HepG2 (cell line): ENCODE results near the gene SRP9. TPM values are rescaled to one million over a fixed set of nuclear protein-coding genes. Genes with fewer than 3 reads are reported as not detected.

Source experiments
- DPF2 ChIP-seq: sonication (generic); formaldehyde crosslinking; IDR thresholded peaks from 2 replicates; pipeline ENCODE4 v1.4.0; 2020; ENCODE audit warnings: mild to moderate bottlenecking, low read depth, missing genetic modification reagents, borderline replicate concordance
- GTF3A ChIP-seq: sonication (generic); formaldehyde crosslinking; conservative IDR thresholded peaks from 2 replicates; pipeline ENCODE4 v1.4.0; 2020; ENCODE audit warnings: mild to moderate bottlenecking, missing genetic modification reagents
- KDM6A ChIP-seq: IDR thresholded peaks from 2 replicates; pipeline ENCODE4 v1.6.1; 2016; ENCODE audit warnings: low read depth
- PAWR ChIP-seq: sonication (generic); formaldehyde crosslinking; IDR thresholded peaks from 2 replicates; pipeline ENCODE4 v1.4.0; 2020; ENCODE audit warnings: missing genetic modification reagents, mild to moderate bottlenecking, borderline replicate concordance
- SOX13 ChIP-seq, 3 experiments: fragments of 450-650 bp in 1 of 3; sonication (generic) in 1 of 3; formaldehyde crosslinking in 1 of 3; IDR thresholded peaks in 2 of 3; conservative IDR thresholded peaks in 1 of 3; 2 replicates each; pipeline versions ENCODE4 v1.5.0 to v1.6.1; 2016 to 2020; ENCODE audit warnings: antibody characterized with exemption in 1 of 3, mild to moderate bottlenecking in 1 of 3, missing compliant biosample characterization in 1 of 3, missing genetic modification reagents in 1 of 3, moderate library complexity in 1 of 3
- ZBTB3 ChIP-seq: sonication (generic); formaldehyde crosslinking; IDR thresholded peaks from 2 replicates; pipeline ENCODE4 v1.4.0; 2020; ENCODE audit warnings: low read depth, mild to moderate bottlenecking, moderate library complexity, missing genetic modification reagents, borderline replicate concordance
- ZNF614 ChIP-seq: IDR thresholded peaks from 2 replicates; pipeline ENCODE4 v1.6.1; 2018; ENCODE audit warnings: missing biosample characterization, missing genetic modification reagents, inconsistent platforms, borderline replicate concordance
- ZNF772 ChIP-seq: sonication (generic); formaldehyde crosslinking; IDR thresholded peaks from 2 replicates; pipeline ENCODE4 v1.5.0; 2020; ENCODE audit warnings: mild to moderate bottlenecking, missing genetic modification reagents
- polyA plus RNA-seq, 8 experiments: library from polyadenylated mRNA; depleted of rRNA in 3 of 8; stranded (reverse) in 7 of 8; unstranded in 1 of 8; fragments of >200 nt; fragmentation: Illumina TruSeq in 4 of 8; extraction: Trizol in 4 of 8; gene quantifications; 2 replicates each; pipeline versions ENCODE4 v1.2.1 to v1.2.3, GENCODE V29; 2011 to 2016; ENCODE audit warnings: low read depth in 4 of 8, missing spikeins in 1 of 8, mixed read lengths in 1 of 8; ENCODE audit not compliant: insufficient read depth in 1 of 8
- total RNA-seq, 5 experiments: library from RNA; depleted of rRNA; stranded (reverse); fragments of >200 nt; fragmentation: Illumina TruSeq; extraction: Trizol; gene quantifications; 2 replicates each; pipeline ENCODE4 v1.2.3, GENCODE V29; 2016; ENCODE audit warnings: low read depth in 1 of 5
- TF ChIP-seq, protein P1 (sequence below), 2 experiments: IDR thresholded peaks; 2 replicates each; pipeline ENCODE4 v1.6.1; 2011 to 2012; ENCODE audit warnings: low read length in 2 of 2, borderline replicate concordance in 1 of 2, low read depth in 1 of 2, mild to moderate bottlenecking in 1 of 2, moderate library complexity in 1 of 2
- TF ChIP-seq, protein P2 (sequence below): sonication (generic); formaldehyde crosslinking; IDR thresholded peaks from 2 replicates; pipeline ENCODE4 v1.5.0; 2020; ENCODE audit warnings: missing genetic modification reagents

SRP9 gene
- total and polyA plus RNA-seq, 2 of the 13 experiments (the other 11 are each of a cell fraction or from before 2014, with no cell fraction given): 251 to 307 TPM

DNA sequence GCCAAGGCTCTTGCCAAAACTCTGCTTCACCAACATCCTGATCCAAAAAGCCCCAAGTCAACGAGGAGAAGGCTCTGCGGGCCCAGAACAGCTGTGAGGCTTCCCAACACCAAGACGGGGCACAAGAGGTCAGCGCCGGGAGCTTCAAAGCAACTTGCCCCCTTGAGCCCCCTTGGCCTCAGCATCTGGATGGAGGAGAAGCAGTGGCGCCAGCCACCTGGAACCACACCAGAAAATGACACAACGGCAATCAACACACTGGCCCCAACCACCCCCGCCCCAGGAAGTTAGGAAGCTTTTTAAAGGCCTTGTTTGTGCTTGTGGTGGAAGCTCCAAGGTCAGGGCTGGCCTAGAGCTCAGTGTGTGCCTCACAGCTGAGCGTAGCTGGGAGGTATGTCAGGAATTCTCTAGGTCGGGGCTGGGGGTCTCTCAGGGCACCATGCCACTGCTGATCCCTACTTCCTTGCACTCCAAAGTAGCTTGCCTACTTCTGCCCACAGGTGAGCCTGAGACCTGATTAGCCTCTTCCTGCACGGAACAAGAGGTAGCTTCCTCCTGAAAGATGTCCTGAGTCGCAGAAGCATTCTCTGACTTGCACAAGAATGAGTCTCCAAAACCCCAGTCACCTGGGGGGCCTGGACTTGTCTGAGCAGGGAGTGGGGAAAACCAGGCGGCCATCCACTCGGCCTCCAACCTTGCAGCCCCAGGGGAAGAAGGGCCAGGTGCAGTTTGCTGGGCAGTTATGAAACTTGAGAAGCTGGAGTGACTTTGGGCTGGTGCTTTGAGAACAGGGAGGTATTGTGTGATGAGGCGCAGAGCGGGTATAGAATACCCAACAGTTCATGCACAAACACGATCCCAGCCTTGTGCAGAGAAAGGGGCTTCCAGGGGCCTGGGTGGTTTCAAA lies 9.7 kb upstream of the SRP9 start (continued):
- TF ChIP-seq, protein P1, sequence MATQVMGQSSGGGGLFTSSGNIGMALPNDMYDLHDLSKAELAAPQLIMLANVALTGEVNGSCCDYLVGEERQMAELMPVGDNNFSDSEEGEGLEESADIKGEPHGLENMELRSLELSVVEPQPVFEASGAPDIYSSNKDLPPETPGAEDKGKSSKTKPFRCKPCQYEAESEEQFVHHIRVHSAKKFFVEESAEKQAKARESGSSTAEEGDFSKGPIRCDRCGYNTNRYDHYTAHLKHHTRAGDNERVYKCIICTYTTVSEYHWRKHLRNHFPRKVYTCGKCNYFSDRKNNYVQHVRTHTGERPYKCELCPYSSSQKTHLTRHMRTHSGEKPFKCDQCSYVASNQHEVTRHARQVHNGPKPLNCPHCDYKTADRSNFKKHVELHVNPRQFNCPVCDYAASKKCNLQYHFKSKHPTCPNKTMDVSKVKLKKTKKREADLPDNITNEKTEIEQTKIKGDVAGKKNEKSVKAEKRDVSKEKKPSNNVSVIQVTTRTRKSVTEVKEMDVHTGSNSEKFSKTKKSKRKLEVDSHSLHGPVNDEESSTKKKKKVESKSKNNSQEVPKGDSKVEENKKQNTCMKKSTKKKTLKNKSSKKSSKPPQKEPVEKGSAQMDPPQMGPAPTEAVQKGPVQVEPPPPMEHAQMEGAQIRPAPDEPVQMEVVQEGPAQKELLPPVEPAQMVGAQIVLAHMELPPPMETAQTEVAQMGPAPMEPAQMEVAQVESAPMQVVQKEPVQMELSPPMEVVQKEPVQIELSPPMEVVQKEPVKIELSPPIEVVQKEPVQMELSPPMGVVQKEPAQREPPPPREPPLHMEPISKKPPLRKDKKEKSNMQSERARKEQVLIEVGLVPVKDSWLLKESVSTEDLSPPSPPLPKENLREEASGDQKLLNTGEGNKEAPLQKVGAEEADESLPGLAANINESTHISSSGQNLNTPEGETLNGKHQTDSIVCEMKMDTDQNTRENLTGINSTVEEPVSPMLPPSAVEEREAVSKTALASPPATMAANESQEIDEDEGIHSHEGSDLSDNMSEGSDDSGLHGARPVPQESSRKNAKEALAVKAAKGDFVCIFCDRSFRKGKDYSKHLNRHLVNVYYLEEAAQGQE (IDR thresholded peaks at IDR 0.05; ENCODE audit: borderline replicate concordance in 1 of 2, low read depth in 1 of 2, low read length in 2 of 2): 0 out of 4 replicates have a peak, but pooled peaks of 1 of the 2 experiments have one; percentile 12
- TF ChIP-seq, protein P2, sequence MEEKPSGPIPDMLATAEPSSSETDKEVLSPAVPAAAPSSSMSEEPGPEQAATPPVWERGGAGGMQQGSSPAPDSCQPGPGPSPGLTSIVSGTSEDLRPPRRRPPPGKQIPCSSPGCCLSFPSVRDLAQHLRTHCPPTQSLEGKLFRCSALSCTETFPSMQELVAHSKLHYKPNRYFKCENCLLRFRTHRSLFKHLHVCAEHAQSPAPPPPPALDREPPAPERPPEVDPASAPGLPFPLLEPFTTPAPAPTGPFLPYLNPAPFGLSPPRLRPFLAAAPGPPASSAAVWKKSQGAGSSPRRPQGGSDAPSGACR (CRISPR knock-in tag): peak; percentile 52; the same call in 1 of the 2 replicates
- peak; percentile 46; the same call in 1 of the 2 replicates for TF ChIP-seq ZNF772 (CRISPR knock-in tag)
- peak; percentile 43; the same call in 1 of the 2 replicates for TF ChIP-seq KDM6A
- TF ChIP-seq ZNF614 (CRISPR knock-in tag): no peak; the same call in 1 of the 2 replicates
- TF ChIP-seq GTF3A (CRISPR knock-in tag): no peak
- TF ChIP-seq ZBTB3 (CRISPR knock-in tag): no peak; the same call in 1 of the 2 replicates
- no peak for TF ChIP-seq SOX13 (IDR thresholded peaks at IDR 0.05)
- TF ChIP-seq SOX13 (CRISPR knock-in tag; conservative IDR thresholded peaks at IDR 0.05 in 1 of 2, IDR thresholded peaks at IDR 0.05 in 1 of 2): peak in 1 of 2 experiments; percentile 63; a peak in 2 of 4 replicates
- TF ChIP-seq PAWR: no peak
- TF ChIP-seq DPF2 (CRISPR knock-in tag): peak; percentile 45; the same call in 1 of the 2 replicates
